GM21528 (cell line): ENCODE measurements around the gene SETD3.
"Not testable (repeated sequence)": the region's sequence is repeated elsewhere in the genome, so short reads cannot be mapped to it uniquely, and the experiment has no call there.

Source experiments
- ATAC-seq: cut with Tn5 transposase; IDR thresholded peaks from one replicate; pipeline ENCODE4 v1.9.1; 2021; ENCODE audit warnings: mild to moderate bottlenecking, moderate library complexity; ENCODE audit not compliant: unreplicated experiment, low FRiP score

The SETD3 gene

DNA sequence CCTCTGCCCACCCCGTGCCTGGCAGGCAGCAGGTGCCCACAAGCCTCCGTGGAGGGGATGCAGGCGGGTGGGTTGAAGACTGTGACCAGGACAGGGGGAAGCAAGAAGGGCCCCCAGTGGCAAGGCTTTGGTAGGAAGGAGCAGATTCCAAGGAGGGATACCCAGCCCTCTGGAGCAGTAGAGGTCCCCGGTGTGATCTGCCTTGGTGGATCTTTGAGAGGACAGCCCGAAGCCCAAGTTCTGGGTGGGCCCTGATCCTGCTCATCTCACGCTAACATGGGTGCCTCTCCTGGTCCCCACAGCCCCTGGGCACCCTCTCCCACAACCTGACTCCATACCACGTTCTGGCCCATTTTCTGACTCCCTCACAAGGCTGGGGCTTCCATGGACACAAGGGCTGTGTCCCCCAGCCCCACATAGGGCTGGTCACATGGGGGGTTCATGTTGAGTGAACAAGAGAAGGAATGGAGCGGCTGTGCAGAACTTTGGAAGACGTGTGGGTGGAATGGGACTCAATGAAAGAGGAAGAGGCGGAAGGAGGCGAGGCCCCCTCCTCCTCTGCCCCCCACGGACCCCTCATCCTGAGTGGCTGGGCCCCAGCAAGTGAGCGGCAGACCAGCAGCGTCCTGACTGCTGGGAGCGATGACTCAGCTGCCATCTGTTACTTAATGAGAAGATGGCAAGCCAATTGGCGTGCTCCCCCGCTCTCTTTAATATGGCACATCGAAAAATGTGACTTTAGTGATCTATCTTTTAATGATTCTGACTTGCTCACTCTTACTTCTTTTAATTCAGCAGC, 131.6 kb downstream of the SETD3 start:
- no peak for ATAC-seq

DNA sequence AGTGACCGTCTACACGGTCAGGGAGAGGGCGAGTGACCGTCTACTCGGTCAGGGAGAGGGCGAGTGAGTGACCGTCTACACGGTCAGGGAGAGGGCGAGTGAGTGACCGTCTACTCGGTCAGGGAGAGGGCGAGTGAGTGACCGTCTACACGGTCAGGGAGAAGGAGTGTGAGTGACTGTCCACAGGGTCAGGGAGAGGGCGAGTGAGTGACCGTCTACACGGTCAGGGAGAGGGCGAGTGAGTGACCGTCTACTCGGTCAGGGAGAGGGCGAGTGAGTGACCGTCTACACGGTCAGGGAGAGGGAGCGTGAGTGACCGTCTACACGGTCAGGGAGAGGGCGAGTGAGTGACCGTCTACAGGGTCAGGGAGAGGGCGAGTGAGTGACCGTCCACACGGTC, 132.4 kb downstream of the SETD3 start:
- not testable (repeated sequence) for ATAC-seq
